Neural progenitor cell (in vitro differentiated cells): ENCODE results near the gene IARS2. TPM values are rescaled to one million over a fixed set of nuclear protein-coding genes. Genes with fewer than 3 reads are reported as not detected.
"Not testable (repeated sequence)": the region's sequence is repeated elsewhere in the genome, so short reads cannot be mapped to it uniquely, and the experiment has no call there.

Experiments
- DNase-seq: peaks from one replicate; pipeline ENCODE4 v3.0.0-alpha.2; 2016; ENCODE audit warnings: low spot score
- H2AFZ ChIP-seq: fragments of 200-600 bp; sonication (generic); replicated peaks from 2 replicates; pipeline ENCODE4 v1.6.1; 2016; ENCODE audit warnings: antibody characterized with exemption
- H3F3A ChIP-seq: fragments of 200-600 bp; sonication (generic); 2 replicates; pipeline ENCODE4 v1.6.1; 2016; ENCODE audit warnings: antibody characterized with exemption, low read depth
- H3K27ac ChIP-seq: fragments of 200-600 bp; sonication (generic); 2 replicates; pipeline ENCODE4 v1.5.1; 2016; ENCODE audit warnings: mild to moderate bottlenecking
- H3K27me3 ChIP-seq: fragments of 200-600 bp; sonication (generic); 2 replicates; pipeline ENCODE4 v1.6.1; 2016; ENCODE audit warnings: mild to moderate bottlenecking, moderate library complexity
- H3K36me3 ChIP-seq: fragments of 200-600 bp; sonication (generic); 2 replicates; pipeline ENCODE4 v1.5.1; 2016
- H3K4me1 ChIP-seq: fragments of 200-600 bp; sonication (generic); 2 replicates; pipeline ENCODE4 v1.6.1; 2016; ENCODE audit warnings: mixed run types
- H3K4me2 ChIP-seq: fragments of 200-600 bp; sonication (generic); 2 replicates; pipeline ENCODE4 v1.6.1; 2016
- H3K4me3 ChIP-seq: fragments of 200-600 bp; sonication (generic); 2 replicates; pipeline ENCODE4 v1.5.1; 2016
- H3K79me2 ChIP-seq: fragments of 200-600 bp; sonication (generic); 2 replicates; pipeline ENCODE4 v1.6.1; 2016; ENCODE audit warnings: low read depth
- H3K9ac ChIP-seq: fragments of 200-600 bp; sonication (generic); 2 replicates; pipeline ENCODE4 v1.6.1; 2016
- H3K9me3 ChIP-seq: fragments of 200-600 bp; sonication (generic); 2 replicates; pipeline ENCODE4 v1.5.1; 2016; ENCODE audit warnings: low read depth
- H4K20me1 ChIP-seq: fragments of 200-600 bp; sonication (generic); 2 replicates; pipeline ENCODE4 v1.6.1; 2016; ENCODE audit warnings: low read depth
- H3K27ac Mint-ChIP-seq: 3 replicates; pipeline ENCODE4 v1.8.0; 2021; ENCODE audit warnings: mixed read lengths
- H3K27me3 Mint-ChIP-seq: 2 replicates; pipeline ENCODE4 v1.8.0; 2022; ENCODE audit warnings: low read depth, mild to moderate bottlenecking, inconsistent platforms, moderate library complexity, mixed read lengths; ENCODE audit not compliant: insufficient read depth
- H3K36me3 Mint-ChIP-seq: 3 replicates; pipeline ENCODE4 v1.8.0; 2021; ENCODE audit warnings: mixed read lengths
- H3K4me1 Mint-ChIP-seq: 3 replicates; pipeline ENCODE4 v1.8.0; 2021; ENCODE audit warnings: mixed read lengths
- H3K4me3 Mint-ChIP-seq: 3 replicates; pipeline ENCODE4 v1.8.0; 2021; ENCODE audit warnings: mild to moderate bottlenecking, moderate library complexity, mixed read lengths
- H3K9me3 Mint-ChIP-seq: 3 replicates; pipeline ENCODE4 v1.8.0; 2020; ENCODE audit warnings: mixed read lengths
- EZH2 ChIP-seq: fragments of 200-600 bp; sonication (generic); IDR thresholded peaks from 2 replicates; pipeline ENCODE4 v1.6.1; 2017; ENCODE audit warnings: antibody characterized with exemption, mild to moderate bottlenecking, moderate library complexity
- EZH2phosphoT487 ChIP-seq: fragments of 200-600 bp; sonication (generic); IDR thresholded peaks from 2 replicates; pipeline ENCODE4 v1.6.1; 2017; ENCODE audit warnings: antibody characterized with exemption
- total RNA-seq: library from RNA; depleted of rRNA; stranded (reverse); fragments of >200 nt; gene quantifications from 2 replicates; pipeline ENCODE4 v1.2.3, GENCODE V29; 2015; ENCODE audit warnings: low replicate concordance
- TF ChIP-seq, protein P1 (sequence below): fragments of 200-600 bp; sonication (generic); IDR thresholded peaks from 2 replicates; pipeline ENCODE4 v1.5.1; 2017; ENCODE audit warnings: antibody characterized with exemption, mild to moderate bottlenecking

The IARS2 gene
- total RNA-seq, 1 donor from 2014 or later: 100 TPM

DNA sequence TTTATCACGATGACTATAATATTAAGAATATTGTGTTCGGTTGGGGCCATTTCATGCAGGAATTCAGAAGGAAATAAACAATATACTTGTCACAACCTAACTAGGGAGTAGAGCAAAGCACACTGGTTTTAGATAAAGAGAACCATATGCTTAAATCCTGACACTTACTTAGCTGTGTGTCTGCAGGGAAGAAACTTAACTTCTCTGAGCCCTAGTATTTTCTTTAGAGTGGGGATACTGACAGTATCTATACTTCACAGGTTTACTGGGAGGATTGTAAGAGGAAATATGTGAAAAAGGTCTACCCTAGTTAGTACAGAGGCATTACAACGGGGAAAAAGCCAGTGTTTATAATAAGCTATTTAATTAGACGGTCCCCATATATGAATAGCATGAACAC, 72.9 kb downstream of the IARS2 start:
- Histone ChIP-seq H3K27ac (no peak overlapping the region), H3F3A (no peaks in the 10 kb centered on the region), H3K4me3 (no peak overlapping the region), H3K36me3 (peaks cover 12% of the 10 kb centered on the region), H3K27me3 (no peaks in the 10 kb centered on the region), H3K4me2 (no peak overlapping the region), H3K4me1 (no peaks in the 10 kb centered on the region), H3K9ac (no peak overlapping the region), H2AFZ (no peak overlapping the region), H4K20me1 (no peaks in the 10 kb centered on the region), H3K9me3 (no peaks in the 10 kb centered on the region), H3K79me2 (no peaks in the 10 kb centered on the region)
- TF ChIP-seq EZH2 (no peak), EZH2phosphoT487 (no peak)
- TF ChIP-seq, protein P1, sequence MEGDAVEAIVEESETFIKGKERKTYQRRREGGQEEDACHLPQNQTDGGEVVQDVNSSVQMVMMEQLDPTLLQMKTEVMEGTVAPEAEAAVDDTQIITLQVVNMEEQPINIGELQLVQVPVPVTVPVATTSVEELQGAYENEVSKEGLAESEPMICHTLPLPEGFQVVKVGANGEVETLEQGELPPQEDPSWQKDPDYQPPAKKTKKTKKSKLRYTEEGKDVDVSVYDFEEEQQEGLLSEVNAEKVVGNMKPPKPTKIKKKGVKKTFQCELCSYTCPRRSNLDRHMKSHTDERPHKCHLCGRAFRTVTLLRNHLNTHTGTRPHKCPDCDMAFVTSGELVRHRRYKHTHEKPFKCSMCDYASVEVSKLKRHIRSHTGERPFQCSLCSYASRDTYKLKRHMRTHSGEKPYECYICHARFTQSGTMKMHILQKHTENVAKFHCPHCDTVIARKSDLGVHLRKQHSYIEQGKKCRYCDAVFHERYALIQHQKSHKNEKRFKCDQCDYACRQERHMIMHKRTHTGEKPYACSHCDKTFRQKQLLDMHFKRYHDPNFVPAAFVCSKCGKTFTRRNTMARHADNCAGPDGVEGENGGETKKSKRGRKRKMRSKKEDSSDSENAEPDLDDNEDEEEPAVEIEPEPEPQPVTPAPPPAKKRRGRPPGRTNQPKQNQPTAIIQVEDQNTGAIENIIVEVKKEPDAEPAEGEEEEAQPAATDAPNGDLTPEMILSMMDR: no peak
- peaks cover 20% of the 10 kb centered on the region for H3K36me3 Mint-ChIP-seq
- H3K9me3 Mint-ChIP-seq: no peaks in the 10 kb centered on the region
- H3K27ac Mint-ChIP-seq: no peak overlapping the region
- DNase-seq: no peak
- no peaks in the 10 kb centered on the region for H3K4me1 Mint-ChIP-seq
- no peaks in the 10 kb centered on the region for H3K27me3 Mint-ChIP-seq
- H3K4me3 Mint-ChIP-seq: no peak overlapping the region

DNA sequence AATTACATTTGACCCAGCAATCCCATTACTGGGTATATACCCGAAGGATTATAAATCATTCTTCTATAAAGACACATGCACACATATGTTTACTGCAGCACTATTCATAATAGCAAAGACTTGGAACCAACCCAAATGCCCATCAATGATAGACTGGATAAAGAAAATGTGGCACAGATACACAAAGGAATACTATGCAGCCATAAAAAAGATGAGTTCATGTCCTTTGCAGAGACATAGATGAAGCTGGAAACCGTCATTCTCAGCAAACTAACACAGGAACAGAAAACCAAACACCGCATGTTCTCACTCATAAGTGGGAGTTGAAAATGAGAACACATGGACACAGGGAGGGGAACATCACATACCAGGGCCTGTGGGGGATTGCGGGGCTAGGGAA, 76.0 kb downstream of the IARS2 start:
- not testable (repeated sequence) for H3K27ac ChIP-seq, H3K4me2 ChIP-seq, H3K79me2 ChIP-seq, H3K27me3 Mint-ChIP-seq, H4K20me1 ChIP-seq, H2AFZ ChIP-seq, H3K4me3 Mint-ChIP-seq, H3K4me1 Mint-ChIP-seq, DNase-seq, H3K4me3 ChIP-seq, H3K9me3 Mint-ChIP-seq, H3K27ac Mint-ChIP-seq, H3F3A ChIP-seq, H3K27me3 ChIP-seq, H3K4me1 ChIP-seq, H3K9me3 ChIP-seq, H3K9ac ChIP-seq
- peaks cover 25% of the 10 kb centered on the region for H3K36me3 Mint-ChIP-seq
- peaks cover 12% of the 10 kb centered on the region for H3K36me3 ChIP-seq

DNA sequence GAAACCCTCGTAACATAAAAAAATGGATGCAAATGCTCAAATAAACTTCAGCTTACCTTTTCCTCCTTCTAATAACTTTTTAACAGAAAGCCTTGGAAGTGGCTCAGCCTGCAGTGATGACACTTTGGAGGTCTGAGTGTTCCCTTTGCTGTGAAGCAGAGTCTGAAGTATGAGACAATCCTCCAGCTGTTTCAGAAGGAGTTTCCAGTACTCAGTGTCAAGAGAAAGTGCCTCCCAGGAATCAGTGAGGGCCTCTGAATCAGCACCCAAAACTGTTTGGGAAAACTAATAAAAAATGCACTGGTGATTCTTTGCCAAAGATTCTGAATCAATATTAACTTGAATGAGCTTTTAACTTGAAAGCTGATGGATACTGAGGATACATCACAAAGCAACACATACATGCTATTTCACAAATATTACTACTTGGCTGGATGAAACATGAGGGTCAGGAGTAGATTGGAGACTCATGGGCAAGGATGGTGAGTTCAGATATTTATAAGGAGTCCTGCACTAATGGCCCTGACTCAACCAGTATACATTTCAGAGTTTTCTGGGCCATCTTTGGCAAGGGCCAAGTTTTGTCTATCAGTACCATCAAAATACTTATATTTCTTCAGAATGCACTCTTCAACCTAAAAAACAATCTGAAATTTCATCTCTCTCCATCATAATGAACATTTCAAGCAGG, 77.0 kb downstream of the IARS2 start:
- Mint-ChIP-seq H3K4me1 (no peaks in the 10 kb centered on the region), H3K27me3 (no peaks in the 10 kb centered on the region), H3K27ac (no peak overlapping the region), H3K9me3 (no peaks in the 10 kb centered on the region), H3K4me3 (no peak overlapping the region), H3K36me3 (peaks cover 23% of the 10 kb centered on the region)
- no peak overlapping the region for H3K4me3 ChIP-seq
- DNase-seq: no peak
- no peak overlapping the region for H3K27ac ChIP-seq
- H3K4me1 ChIP-seq: no peaks in the 10 kb centered on the region
- no peaks in the 10 kb centered on the region for H3K9me3 ChIP-seq
- H3K4me2 ChIP-seq: no peak overlapping the region
- no peaks in the 10 kb centered on the region for H3F3A ChIP-seq
- no peak overlapping the region for H2AFZ ChIP-seq
- peaks cover 12% of the 10 kb centered on the region for H3K36me3 ChIP-seq
- no peaks in the 10 kb centered on the region for H3K79me2 ChIP-seq
- H3K27me3 ChIP-seq: no peaks in the 10 kb centered on the region
- no peak overlapping the region for H3K9ac ChIP-seq
- no peak for TF ChIP-seq EZH2phosphoT487
- TF ChIP-seq, protein P1: no peak
- TF ChIP-seq EZH2: no peak
- H4K20me1 ChIP-seq: no peaks in the 10 kb centered on the region

DNA sequence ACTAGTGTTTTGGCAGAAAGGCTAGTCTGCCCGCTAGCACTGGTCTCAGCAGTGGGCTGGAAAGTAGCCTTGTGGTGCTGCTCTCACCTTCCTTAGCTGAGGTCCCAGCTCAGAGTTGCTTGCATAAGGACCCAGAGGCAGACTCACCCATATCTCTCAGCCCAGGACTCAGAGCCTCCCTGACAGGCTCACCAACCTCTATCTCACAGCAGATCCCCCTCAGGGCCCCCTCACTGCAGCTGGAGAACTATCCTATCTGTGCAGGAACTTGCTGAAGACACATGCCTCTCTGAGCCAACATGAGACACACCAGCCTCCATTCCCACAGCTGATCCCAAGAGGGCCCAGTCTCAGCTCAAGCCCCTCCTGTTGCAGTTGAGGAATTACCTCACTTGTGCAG, 82.6 kb downstream of the IARS2 start:
- no peak overlapping the region for H3K9ac ChIP-seq
- no peak overlapping the region for H3K27ac ChIP-seq
- peaks cover 5% of the 10 kb centered on the region for H3K36me3 ChIP-seq
- no peaks in the 10 kb centered on the region for H3K9me3 Mint-ChIP-seq
- no peaks in the 10 kb centered on the region for H3K27me3 Mint-ChIP-seq
- no peaks in the 10 kb centered on the region for H3K9me3 ChIP-seq
- H3K27me3 ChIP-seq: no peaks in the 10 kb centered on the region
- H3K4me2 ChIP-seq: no peak overlapping the region
- H3K36me3 Mint-ChIP-seq: peaks cover 23% of the 10 kb centered on the region
- TF ChIP-seq EZH2 (no peak), EZH2phosphoT487 (no peak)
- TF ChIP-seq, protein P1: no peak
- H3K4me1 Mint-ChIP-seq: no peaks in the 10 kb centered on the region
- no peak overlapping the region for H3K4me3 Mint-ChIP-seq
- H3K79me2 ChIP-seq: no peaks in the 10 kb centered on the region
- H3K27ac Mint-ChIP-seq: no peak overlapping the region
- H3K4me3 ChIP-seq: no peak overlapping the region
- H4K20me1 ChIP-seq: no peaks in the 10 kb centered on the region
- DNase-seq: no peak
- H2AFZ ChIP-seq: no peak overlapping the region
- no peaks in the 10 kb centered on the region for H3K4me1 ChIP-seq
- H3F3A ChIP-seq: no peaks in the 10 kb centered on the region
